Mucosa of stomach (tissue), 1 donor: ENCODE results near the gene TMPRSS5.

Source experiments
- H3K27me3 ChIP-seq: one replicate; pipeline ENCODE4 v1.7.0; 2013; ENCODE audit warnings: mild to moderate bottlenecking, low read length; ENCODE audit not compliant: control insufficient read depth, insufficient read depth
- H3K36me3 ChIP-seq: one replicate; pipeline ENCODE4 v1.7.0; 2013; ENCODE audit warnings: low read length; ENCODE audit not compliant: control insufficient read depth, insufficient read depth
- H3K4me1 ChIP-seq: one replicate; pipeline ENCODE4 v1.7.0; 2013; ENCODE audit warnings: mild to moderate bottlenecking, low read length; ENCODE audit not compliant: control insufficient read depth, insufficient read depth
- H3K4me3 ChIP-seq: one replicate; pipeline ENCODE4 v1.7.0; 2013; ENCODE audit warnings: low read length
- H3K9ac ChIP-seq: one replicate; pipeline ENCODE4 v1.7.0; 2013; ENCODE audit warnings: mild to moderate bottlenecking, low read length, moderate library complexity
- H3K9me3 ChIP-seq: one replicate; pipeline ENCODE4 v1.7.0; 2013; ENCODE audit warnings: mild to moderate bottlenecking, low read length, moderate library complexity; ENCODE audit not compliant: control insufficient read depth
- donor health status: Pancreatic carcinoma.

The TMPRSS5 gene

DNA sequence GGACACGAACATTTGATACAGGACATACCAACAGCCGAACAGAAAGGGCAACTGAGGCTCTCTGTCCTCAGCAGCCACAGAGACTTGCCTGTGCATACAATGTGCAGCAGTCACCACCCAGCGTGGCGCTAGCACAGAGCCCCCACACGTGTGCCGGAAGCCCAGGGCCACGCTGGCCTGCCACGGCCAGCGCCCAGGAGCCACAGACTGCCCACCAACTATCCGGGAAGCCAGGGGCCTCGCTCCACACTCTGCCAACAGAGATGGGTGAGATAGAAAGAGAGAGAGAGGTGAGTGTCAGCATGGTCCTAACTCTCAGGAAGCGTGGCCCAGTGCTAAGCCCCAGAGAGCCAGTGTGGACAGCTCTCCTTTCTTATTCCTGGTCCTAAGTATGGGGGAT lies 11.7 kb downstream of the TMPRSS5 start:
- H3K9me3 ChIP-seq, result no peaks in the 10 kb centered on the region
- no peaks in the 10 kb centered on the region for H3K36me3 ChIP-seq
- peaks cover 49% of the 10 kb centered on the region for H3K4me1 ChIP-seq
- H3K9ac ChIP-seq, result no peak overlapping the region
- no peaks in the 10 kb centered on the region for H3K27me3 ChIP-seq
- no peak overlapping the region for H3K4me3 ChIP-seq

DNA sequence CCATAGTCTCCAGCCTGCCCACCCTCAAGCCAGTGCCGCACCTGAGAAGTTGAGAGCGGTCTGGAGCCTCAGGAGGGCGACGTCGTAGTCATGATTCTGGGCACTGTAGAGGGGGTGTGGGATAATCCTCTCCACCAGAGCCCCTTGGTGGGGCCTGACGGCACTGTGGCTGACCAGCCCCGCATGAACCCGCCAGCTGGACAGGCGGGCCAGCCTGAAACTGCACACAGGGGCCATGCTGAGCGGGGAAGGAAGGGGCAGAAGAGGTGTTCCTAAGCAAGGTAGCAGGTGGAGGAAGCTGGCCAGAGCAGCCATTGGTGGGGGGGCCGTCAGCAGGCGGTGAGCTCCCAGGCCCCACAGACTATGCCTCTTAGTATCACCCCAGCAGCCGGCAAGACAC lies 13.1 kb downstream of the TMPRSS5 start:
- Histone ChIP-seq H3K4me1 (peaks cover 38% of the 10 kb centered on the region), H3K9ac (no peak overlapping the region), H3K27me3 (no peaks in the 10 kb centered on the region), H3K9me3 (no peaks in the 10 kb centered on the region), H3K4me3 (no peak overlapping the region), H3K36me3 (no peaks in the 10 kb centered on the region)

DNA sequence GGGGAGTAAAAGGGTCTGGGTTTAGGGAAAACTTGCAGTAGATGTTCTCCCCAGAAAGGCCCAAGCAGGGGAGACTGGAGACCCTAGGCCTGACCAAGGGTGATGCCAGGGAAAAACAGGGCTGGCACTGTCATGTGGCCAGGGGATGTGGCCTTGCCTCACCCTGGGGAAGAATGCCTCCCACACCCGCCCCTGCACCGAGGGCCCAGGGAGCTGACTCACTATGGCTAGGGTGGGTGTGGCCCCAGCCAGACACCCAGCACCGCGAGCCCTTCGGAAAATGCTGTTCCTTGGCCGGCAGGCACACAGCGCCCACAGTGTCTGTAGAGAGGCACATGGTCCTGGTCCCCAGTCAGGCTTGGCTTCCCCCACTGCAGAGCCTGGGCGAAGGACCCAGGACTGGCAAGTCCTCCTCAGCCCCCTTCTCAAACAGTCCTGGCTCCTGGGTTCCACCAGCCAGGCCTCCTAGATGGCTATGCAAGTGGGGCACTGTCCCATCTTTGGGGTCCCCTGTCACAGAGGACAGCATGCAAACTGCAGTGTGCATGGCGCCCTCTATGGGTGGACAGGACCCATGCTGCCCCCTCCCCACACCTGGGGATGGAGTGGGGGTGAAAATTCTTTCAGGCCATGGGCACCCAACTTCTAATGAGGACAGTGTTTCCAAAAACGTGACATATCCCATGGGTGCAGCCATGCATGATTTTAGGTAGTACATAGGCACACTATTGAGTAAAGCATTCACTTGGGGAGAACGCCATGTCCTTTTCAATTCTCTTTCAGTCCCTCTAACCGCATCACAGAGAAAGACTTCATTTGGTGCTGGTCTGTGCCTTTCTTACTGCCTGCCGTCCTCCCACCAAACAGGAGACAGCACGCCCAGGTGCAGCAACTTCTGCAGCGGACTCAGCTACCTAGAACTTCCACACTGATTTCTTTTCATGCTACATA lies 15.2 kb downstream of the TMPRSS5 start:
- Histone ChIP-seq H3K4me3 (no peak overlapping the region), H3K9me3 (no peaks in the 10 kb centered on the region), H3K27me3 (no peaks in the 10 kb centered on the region), H3K36me3 (no peaks in the 10 kb centered on the region), H3K9ac (peak overlapping the region; percentile 26), H3K4me1 (peaks cover 19% of the 10 kb centered on the region)

DNA sequence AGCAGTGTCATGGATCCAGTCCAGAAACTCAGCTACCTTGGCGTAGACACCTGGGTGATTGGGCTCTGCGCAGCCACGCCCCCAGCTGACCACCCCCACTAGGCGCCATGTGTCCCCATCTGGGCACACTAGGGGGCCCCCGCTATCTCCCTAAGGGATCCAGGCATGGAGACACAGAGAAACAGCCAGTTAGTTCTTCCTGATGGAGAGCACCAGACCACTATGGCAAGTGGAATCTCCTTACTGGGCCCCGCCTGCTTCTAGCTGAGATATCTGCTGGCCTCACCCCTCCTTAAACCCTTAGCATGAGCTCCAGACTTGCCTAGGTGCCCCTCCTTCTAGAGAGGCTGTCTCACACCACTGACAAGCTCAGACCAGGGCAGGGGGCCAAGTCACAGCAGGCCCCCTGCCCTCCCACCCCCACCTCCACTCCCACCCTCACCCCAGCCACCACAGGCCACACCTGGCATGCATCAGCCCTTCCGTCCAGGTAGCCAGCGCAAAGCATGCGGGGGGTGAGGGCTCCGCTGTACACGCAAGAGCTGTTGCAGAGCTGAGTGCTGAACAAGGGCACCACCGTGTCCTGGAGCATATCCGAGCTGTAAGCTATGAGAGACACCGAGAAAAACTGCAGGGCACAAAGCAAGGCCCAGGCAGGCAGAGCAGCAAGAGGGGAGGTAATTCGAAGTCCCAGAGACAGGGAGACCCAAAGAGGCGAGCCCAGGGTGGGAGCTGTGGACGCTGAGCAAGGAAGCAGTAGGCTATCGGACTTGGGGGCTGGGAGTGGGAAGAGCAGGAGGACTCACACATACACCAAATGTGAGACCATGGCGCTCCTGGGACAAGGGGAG lies 16.1 kb downstream of the TMPRSS5 start:
- no peaks in the 10 kb centered on the region for H3K9me3 ChIP-seq
- peaks cover 19% of the 10 kb centered on the region for H3K4me1 ChIP-seq

DNA sequence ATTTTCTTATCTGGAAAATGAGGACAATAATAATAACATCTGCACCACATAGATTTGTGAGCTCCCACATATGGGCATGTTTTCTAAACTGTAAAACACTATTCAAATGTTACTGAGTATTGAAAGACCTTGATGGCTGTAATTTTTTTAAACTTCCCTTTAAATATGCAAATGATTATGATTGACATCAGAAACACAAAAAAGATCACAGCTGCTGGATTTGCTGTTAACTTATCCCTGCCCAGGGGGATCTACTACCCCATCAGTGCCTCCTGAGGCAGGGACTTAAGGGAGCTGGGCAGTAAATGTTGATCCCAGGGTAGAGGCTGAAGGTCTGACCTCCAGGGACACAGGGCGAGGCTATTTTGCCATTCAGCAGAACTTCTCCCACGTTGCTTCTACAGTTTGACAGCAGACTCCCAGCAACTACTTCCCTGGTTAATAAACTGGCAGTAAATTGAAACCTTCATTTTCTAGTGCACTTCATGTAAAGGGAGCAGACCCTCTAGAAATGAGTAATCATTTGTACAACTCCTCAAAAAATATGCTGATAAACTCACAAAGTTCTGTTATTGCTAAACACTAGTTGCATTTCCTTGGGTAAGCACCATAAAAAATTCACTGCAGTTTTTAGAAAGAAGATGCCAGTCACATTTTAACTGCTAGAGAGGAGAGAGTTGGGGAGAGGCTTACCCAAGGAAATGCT lies 20.3 kb downstream of the TMPRSS5 start:
- no peaks in the 10 kb centered on the region for H3K9me3 ChIP-seq
- H3K36me3 ChIP-seq, result no peaks in the 10 kb centered on the region
- H3K9ac ChIP-seq, result no peak overlapping the region
- no peaks in the 10 kb centered on the region for H3K27me3 ChIP-seq
- peaks cover 33% of the 10 kb centered on the region for H3K4me1 ChIP-seq
- H3K4me3 ChIP-seq, result no peak overlapping the region

More for the DNA sequence above, 16.1 kb downstream of the TMPRSS5 start:
- Histone ChIP-seq H3K4me3 (no peak overlapping the region), H3K36me3 (no peaks in the 10 kb centered on the region), H3K9ac (peak overlapping the region; percentile 26), H3K27me3 (no peaks in the 10 kb centered on the region)

DNA sequence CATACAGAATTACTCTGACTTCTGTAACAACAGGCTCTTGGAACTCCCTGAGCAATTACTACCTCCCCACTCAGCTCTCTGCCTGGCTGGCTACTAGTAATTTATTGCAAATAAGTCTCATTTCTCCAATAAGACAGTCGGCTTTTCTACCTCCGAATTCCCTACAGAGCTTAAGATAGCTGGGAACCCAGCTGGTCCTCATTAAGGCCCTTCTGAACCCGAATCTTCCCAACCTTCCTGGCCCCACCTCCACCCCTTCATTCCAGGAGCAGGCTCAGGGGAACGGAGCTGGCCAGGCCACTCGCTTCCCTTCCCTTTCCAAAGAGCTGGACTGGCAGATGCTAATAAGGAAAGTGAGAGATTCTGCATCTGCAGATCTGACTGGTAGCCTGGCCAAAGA lies 21.6 kb downstream of the TMPRSS5 start:
- H3K36me3 ChIP-seq, result no peaks in the 10 kb centered on the region
- no peak overlapping the region for H3K4me3 ChIP-seq
- H3K9ac ChIP-seq, result no peak overlapping the region
- H3K27me3 ChIP-seq, result no peaks in the 10 kb centered on the region
- no peaks in the 10 kb centered on the region for H3K9me3 ChIP-seq
- peaks cover 21% of the 10 kb centered on the region for H3K4me1 ChIP-seq

DNA sequence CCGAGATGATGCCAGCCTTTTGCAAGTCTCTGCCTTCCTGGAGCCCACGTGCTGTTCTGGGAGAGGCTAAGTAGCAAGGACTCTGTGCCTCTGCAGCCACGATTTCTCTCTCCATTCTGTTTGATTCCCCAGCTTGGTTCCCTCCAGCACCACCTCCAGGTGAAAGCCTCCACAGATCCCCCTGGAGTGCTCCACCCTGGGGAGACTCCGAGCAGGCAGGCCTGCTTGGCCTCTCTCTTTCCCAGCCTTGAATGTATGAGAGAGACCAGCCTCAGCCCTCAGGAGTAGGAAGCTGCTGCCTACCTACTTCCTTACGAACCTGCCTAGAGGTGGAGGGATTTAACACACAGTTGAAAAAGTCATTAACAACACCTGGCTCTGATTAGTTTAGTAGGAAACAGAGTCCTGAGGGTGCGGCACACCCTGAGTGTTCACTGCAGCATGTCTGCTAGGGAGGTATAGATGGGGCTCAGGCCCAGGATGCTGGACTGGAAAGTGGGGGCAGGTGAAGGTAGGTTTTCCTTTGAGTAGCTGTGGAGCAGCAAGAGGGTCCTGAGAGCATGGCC lies 22.5 kb downstream of the TMPRSS5 start:
- H3K4me3 ChIP-seq, result no peak overlapping the region
- H3K36me3 ChIP-seq, result no peaks in the 10 kb centered on the region
- H3K9me3 ChIP-seq, result no peaks in the 10 kb centered on the region
- no peak overlapping the region for H3K9ac ChIP-seq
- H3K4me1 ChIP-seq, result peaks cover 20% of the 10 kb centered on the region
- H3K27me3 ChIP-seq, result no peaks in the 10 kb centered on the region

DNA sequence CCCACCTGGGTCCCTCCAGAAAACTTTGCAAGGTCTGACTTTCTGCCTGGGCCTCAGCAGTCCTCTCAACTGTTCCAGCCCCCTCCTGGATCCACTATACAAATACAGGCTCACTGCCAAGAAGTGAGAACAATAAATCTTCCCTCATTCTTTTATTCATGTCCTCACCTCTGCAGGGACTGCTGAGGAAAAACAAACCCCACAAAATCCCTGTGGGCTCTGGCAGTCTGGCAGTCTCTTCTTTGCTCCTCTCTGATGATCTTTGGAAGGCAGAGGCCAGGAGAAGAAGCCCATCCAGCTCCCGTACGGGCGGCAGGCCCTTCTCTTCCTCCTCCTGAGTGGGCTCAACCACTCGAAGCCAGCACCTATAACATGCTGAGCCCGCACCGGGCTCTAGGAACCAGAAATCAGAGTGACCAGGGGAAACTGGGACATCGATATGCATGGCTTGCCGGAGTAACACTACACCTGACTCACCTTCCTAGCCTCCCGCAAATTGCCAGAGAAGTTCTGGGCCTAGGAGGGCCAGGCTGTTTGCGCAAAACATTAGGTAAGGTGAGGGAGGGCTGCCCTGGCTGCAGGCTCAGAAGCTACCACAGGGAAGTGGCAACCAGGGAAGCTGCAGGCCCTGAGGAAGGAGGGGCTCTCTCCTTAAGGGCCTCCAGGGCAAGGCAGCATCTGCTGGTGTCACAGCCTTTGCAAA lies 24.2 kb downstream of the TMPRSS5 start:
- H3K9ac ChIP-seq, result no peak overlapping the region
- H3K36me3 ChIP-seq, result no peaks in the 10 kb centered on the region
- H3K4me1 ChIP-seq, result peaks cover 20% of the 10 kb centered on the region
- H3K27me3 ChIP-seq, result no peaks in the 10 kb centered on the region
- no peaks in the 10 kb centered on the region for H3K9me3 ChIP-seq
- no peak overlapping the region for H3K4me3 ChIP-seq

DNA sequence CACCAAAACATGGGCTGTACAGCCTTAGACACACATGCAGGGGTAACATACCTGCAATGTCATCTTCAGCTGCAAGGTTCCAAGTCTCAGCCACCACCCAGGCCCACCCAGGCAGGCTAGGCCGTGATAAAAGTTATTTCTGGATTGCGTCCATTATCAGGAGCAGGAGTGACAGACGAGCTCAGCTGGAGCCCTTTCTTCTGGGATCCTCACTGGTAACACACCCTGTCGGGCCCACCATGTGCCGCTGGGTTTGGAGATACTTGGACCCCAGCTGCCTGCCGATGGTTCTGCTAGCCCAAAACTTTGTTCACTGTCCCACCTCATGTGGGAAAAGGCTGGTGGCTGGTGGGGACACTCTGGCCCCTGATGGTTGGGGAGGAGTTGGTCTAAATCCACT lies 24.8 kb downstream of the TMPRSS5 start:
- H3K9me3 ChIP-seq, result no peaks in the 10 kb centered on the region
- H3K27me3 ChIP-seq, result no peaks in the 10 kb centered on the region
- H3K36me3 ChIP-seq, result no peaks in the 10 kb centered on the region
- H3K4me3 ChIP-seq, result no peak overlapping the region
- no peak overlapping the region for H3K9ac ChIP-seq
- H3K4me1 ChIP-seq, result peaks cover 20% of the 10 kb centered on the region

DNA sequence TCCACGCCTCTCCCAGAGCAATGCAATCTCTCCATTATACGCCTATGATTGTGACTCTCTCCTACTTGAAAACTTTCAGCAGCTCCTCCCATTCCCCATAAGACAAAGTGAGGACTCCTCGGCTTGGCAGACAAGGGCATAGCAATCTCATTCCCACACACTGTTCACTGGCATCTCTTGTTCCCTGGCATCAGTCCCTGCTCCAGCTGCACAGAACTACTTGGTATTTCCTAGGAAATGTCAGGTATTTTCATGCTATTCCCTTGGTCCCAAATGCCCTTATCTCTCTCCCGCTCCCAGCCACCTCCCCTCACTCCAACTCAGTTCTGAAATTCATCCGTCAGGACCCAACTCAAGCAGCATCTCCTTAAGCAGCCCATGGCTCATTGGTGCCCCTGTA lies 28.4 kb downstream of the TMPRSS5 start:
- Histone ChIP-seq H3K4me3 (no peak overlapping the region), H3K4me1 (peaks cover 9% of the 10 kb centered on the region)

DNA sequence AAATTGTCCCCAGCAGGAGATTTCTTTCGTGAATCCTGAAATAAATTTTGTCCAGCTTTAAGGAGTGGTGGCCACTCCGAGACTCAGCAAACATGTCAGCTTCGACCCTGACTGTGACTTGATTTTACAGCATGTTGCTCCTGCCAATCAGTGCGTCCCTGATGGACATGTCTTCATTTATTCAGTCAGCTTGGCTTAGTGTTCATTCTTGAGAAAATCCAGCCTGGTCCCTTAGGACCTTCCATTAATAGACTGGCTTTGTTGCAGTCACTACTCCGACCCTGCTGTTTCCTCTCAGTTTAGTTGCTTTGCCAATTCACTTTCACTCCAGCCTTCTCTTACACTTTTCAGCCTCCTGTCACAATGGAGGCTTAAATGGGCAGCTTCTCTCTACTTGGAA lies 30.5 kb downstream of the TMPRSS5 start:
- H3K27me3 ChIP-seq, result no peaks in the 10 kb centered on the region
- no peak overlapping the region for H3K9ac ChIP-seq
- H3K9me3 ChIP-seq, result no peaks in the 10 kb centered on the region
- H3K4me1 ChIP-seq, result no peaks in the 10 kb centered on the region
- H3K36me3 ChIP-seq, result no peaks in the 10 kb centered on the region
- H3K4me3 ChIP-seq, result no peak overlapping the region

More for the DNA sequence above, 28.4 kb downstream of the TMPRSS5 start:
- no peaks in the 10 kb centered on the region for H3K9me3 ChIP-seq
- H3K27me3 ChIP-seq, result no peaks in the 10 kb centered on the region
- H3K9ac ChIP-seq, result no peak overlapping the region
- H3K36me3 ChIP-seq, result no peaks in the 10 kb centered on the region
